Fibroblast of lung (primary cell): ENCODE measurements around the gene PCNT. TPM values are rescaled to one million over a fixed set of nuclear protein-coding genes. Genes with fewer than 3 reads are reported as not detected.

Source experiments
- DNase-seq, 2 donors: peaks; one replicate each; pipeline versions ENCODE4 v3.0.0 to v3.0.0-alpha.2; 2010; ENCODE audit warnings: low read depth in 2 of 2
- H2AFZ ChIP-seq: 2 replicates; pipeline ENCODE4 v1.5.1; 2012; ENCODE audit warnings: low read length, control low read depth, inconsistent platforms
- H3K27ac ChIP-seq: 2 replicates; pipeline ENCODE4 v1.5.1; 2011; ENCODE audit warnings: low read length, control low read depth; ENCODE audit not compliant: insufficient read depth
- H3K27me3 ChIP-seq: 2 replicates; pipeline ENCODE4 v1.5.1; 2011; ENCODE audit warnings: mild to moderate bottlenecking, low read length; ENCODE audit not compliant: control insufficient read depth, insufficient read depth
- H3K36me3 ChIP-seq: 2 replicates; pipeline ENCODE4 v1.5.1; 2011; ENCODE audit warnings: low read length; ENCODE audit not compliant: control insufficient read depth, insufficient read depth
- H3K4me1 ChIP-seq: 2 replicates; pipeline ENCODE4 v1.5.1; 2011; ENCODE audit warnings: low read length; ENCODE audit not compliant: control insufficient read depth, insufficient read depth; ENCODE audit errors: extremely low read depth
- H3K4me2 ChIP-seq: 2 replicates; pipeline ENCODE4 v1.5.1; 2011; ENCODE audit warnings: low read length, control low read depth; ENCODE audit not compliant: insufficient read depth; ENCODE audit errors: extremely low read depth
- H3K4me3 ChIP-seq, 4 experiments: fragments of 200-600 bp in 1 of 4; sonication (generic) in 1 of 4; replicated peaks in 1 of 4; 2 replicates each; pipeline ENCODE4 v1.5.1; 2011 to 2016; ENCODE audit warnings: low read length in 4 of 4, low read depth in 3 of 4, mild to moderate bottlenecking in 3 of 4, control low read depth in 2 of 4, inconsistent platforms in 1 of 4, mixed read lengths in 1 of 4; ENCODE audit not compliant: insufficient read depth in 1 of 4; ENCODE audit errors: control extremely low read depth in 1 of 4
- H3K79me2 ChIP-seq: 2 replicates; pipeline ENCODE4 v1.5.1; 2012; ENCODE audit warnings: mild to moderate bottlenecking, low read length, inconsistent platforms; ENCODE audit not compliant: control insufficient read depth, insufficient read depth
- H3K9ac ChIP-seq: 2 replicates; pipeline ENCODE4 v1.5.1; 2011; ENCODE audit warnings: mild to moderate bottlenecking, low read length, control low read depth; ENCODE audit not compliant: insufficient read depth
- H3K9me3 ChIP-seq: 2 replicates; pipeline ENCODE4 v1.5.1; 2012; ENCODE audit warnings: low read depth, low read length; ENCODE audit not compliant: control insufficient read depth, insufficient read depth
- H4K20me1 ChIP-seq: 2 replicates; pipeline ENCODE4 v1.5.1; 2011; ENCODE audit warnings: low read length; ENCODE audit not compliant: control insufficient read depth, insufficient read depth; ENCODE audit errors: extremely low read depth
- EZH2 ChIP-seq: IDR thresholded peaks from 2 replicates; pipeline ENCODE4 v1.5.1; 2012; ENCODE audit warnings: low read length, control low read depth, mild to moderate bottlenecking; ENCODE audit errors: missing control alignments
- polyA plus RNA-seq, 2 donors: library from polyadenylated mRNA; depleted of rRNA in 1 of 2; stranded (reverse) in 1 of 2; unstranded in 1 of 2; fragments of >200 nt; gene quantifications; 2 replicates each; pipeline ENCODE4 v1.2.1, GENCODE V29; 2011 to 2012; ENCODE audit warnings: missing spikeins in 1 of 2
- total RNA-seq: library from RNA; depleted of rRNA; stranded (reverse); fragments of >200 nt; gene quantifications from 2 replicates; pipeline ENCODE4 v1.2.1, GENCODE V29; 2014
- TF ChIP-seq, protein P1 (sequence below), 2 donors: IDR thresholded peaks in 1 of 2; conservative IDR thresholded peaks in 1 of 2; 1 replicate in 1 of 2; 2 replicates in 1 of 2; pipeline ENCODE4 v1.5.1; 2011 to 2012; ENCODE audit warnings: low read length in 2 of 2, control low read depth in 1 of 2, inconsistent platforms in 1 of 2, low read depth in 1 of 2, mild to moderate bottlenecking in 1 of 2

Gene PCNT
- total and polyA plus RNA-seq, 2 donors (not counting 1 experiment from before 2014, with no cell fraction given): 7.4 to 26.1 TPM

DNA sequence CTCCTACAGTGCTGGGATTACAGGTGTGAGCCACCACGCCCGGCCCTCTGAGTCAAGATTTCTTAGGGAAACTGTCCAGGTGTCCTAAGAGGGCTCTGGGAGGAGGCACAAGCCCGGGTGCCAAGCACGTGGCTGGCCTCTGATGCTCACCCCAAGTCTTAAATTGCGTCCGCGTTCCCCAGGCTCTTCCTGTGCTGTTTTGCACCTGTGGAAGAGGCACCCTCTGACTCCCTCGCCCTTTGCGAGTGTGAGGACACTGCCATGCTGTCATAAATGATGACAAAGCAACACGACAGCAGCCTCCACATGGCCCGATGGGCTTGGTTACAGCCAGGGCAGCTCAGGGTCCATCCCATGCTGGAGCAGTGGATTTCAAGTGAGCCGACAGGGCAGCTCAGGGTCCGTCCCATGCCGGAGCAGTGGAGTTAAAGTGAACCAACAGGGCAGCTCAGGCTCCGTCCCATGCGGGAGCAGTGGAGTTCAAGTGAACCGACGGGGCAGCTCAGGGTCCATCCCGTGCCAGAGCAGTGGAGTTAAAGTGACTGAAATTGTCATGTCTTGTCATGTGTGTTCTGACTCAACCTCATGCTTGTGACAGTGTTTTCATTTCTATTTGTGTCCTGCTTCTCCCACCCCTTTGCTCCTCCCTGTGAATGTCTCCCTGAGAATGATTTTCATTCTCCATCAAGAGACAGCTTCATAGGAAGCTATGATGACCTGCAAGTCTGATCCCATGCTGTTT lies 33.9 kb downstream of the PCNT start:
- no peak for TF ChIP-seq EZH2
- TF ChIP-seq, protein P1, sequence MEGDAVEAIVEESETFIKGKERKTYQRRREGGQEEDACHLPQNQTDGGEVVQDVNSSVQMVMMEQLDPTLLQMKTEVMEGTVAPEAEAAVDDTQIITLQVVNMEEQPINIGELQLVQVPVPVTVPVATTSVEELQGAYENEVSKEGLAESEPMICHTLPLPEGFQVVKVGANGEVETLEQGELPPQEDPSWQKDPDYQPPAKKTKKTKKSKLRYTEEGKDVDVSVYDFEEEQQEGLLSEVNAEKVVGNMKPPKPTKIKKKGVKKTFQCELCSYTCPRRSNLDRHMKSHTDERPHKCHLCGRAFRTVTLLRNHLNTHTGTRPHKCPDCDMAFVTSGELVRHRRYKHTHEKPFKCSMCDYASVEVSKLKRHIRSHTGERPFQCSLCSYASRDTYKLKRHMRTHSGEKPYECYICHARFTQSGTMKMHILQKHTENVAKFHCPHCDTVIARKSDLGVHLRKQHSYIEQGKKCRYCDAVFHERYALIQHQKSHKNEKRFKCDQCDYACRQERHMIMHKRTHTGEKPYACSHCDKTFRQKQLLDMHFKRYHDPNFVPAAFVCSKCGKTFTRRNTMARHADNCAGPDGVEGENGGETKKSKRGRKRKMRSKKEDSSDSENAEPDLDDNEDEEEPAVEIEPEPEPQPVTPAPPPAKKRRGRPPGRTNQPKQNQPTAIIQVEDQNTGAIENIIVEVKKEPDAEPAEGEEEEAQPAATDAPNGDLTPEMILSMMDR (conservative IDR thresholded peaks at IDR 0.05 in 1 of 2, IDR thresholded peaks at IDR 0.05 in 1 of 2; ENCODE audit: low read depth in 1 of 2, low read length in 2 of 2): no peak
- H3K36me3 ChIP-seq: peaks cover 17% of the 10 kb centered on the region
- no peaks in the 10 kb centered on the region for H4K20me1 ChIP-seq
- H3K27ac ChIP-seq: no peak overlapping the region
- no peak overlapping the region for H2AFZ ChIP-seq
- H3K4me3 ChIP-seq: no peak overlapping the region
- H3K9ac ChIP-seq: no peak overlapping the region
- H3K79me2 ChIP-seq: no peaks in the 10 kb centered on the region
- no peak for DNase-seq
- H3K27me3 ChIP-seq: no peaks in the 10 kb centered on the region
- no peaks in the 10 kb centered on the region for H3K4me1 ChIP-seq
- no peak overlapping the region for H3K4me2 ChIP-seq
- no peaks in the 10 kb centered on the region for H3K9me3 ChIP-seq

DNA sequence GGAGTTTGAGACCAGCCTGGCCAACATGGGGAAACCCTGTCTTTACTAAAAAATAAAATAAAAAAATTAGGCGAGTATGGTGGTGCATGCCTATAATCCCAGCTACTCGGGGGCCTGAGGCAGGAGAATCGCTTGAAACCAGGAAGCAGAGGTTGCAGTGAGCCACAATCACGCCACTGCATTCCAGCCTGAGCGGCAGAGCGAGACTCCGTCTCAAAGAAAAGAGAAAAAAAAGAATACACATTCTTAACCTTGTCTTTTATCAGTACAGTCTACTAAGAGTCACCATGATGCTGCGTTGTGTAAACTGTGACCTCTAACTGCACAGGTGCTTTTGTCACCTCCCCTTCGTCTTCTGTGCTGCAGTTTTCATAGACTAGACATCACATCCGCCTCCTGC lies 37.2 kb downstream of the PCNT start:
- Histone ChIP-seq H3K27me3 (no peaks in the 10 kb centered on the region), H2AFZ (no peak overlapping the region), H3K4me1 (no peaks in the 10 kb centered on the region), H3K4me3 (no peak overlapping the region), H3K79me2 (no peaks in the 10 kb centered on the region), H3K27ac (no peak overlapping the region), H3K4me2 (no peak overlapping the region), H4K20me1 (no peaks in the 10 kb centered on the region), H3K9me3 (no peaks in the 10 kb centered on the region), H3K36me3 (peaks cover 21% of the 10 kb centered on the region), H3K9ac (no peak overlapping the region)
- DNase-seq: no peak
- TF ChIP-seq, protein P1 (conservative IDR thresholded peaks at IDR 0.05 in 1 of 2, IDR thresholded peaks at IDR 0.05 in 1 of 2; ENCODE audit: low read depth in 1 of 2, low read length in 2 of 2): no peak
- TF ChIP-seq EZH2: no peak

DNA sequence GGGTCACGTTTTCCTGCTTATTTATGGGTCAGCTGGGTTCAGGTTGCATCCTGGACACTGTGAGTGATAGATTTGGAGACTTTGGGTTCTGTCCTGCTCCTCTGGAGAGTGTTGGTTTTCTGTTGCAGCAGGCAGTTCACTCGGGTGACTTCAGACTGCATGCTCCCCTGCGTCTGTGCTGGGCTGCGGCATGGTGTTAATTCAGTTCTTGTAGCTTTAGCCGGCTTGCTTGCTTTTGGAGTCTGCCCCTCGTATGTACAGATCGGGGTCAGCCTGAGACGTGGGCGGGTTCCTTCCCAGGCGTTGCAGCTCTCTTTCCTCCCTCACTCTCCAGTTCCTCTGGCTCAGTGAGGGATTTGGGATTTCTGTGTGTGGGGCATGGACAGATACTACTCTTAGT lies 38.0 kb downstream of the PCNT start:
- Histone ChIP-seq H2AFZ (no peak overlapping the region), H3K4me1 (no peaks in the 10 kb centered on the region), H3K4me2 (no peak overlapping the region), H4K20me1 (no peaks in the 10 kb centered on the region), H3K9ac (no peak overlapping the region), H3K9me3 (no peaks in the 10 kb centered on the region), H3K4me3 (no peak overlapping the region), H3K27ac (no peak overlapping the region), H3K27me3 (no peaks in the 10 kb centered on the region), H3K79me2 (no peaks in the 10 kb centered on the region), H3K36me3 (peaks cover 21% of the 10 kb centered on the region)
- TF ChIP-seq, protein P1 (conservative IDR thresholded peaks at IDR 0.05 in 1 of 2, IDR thresholded peaks at IDR 0.05 in 1 of 2; ENCODE audit: low read depth in 1 of 2, low read length in 2 of 2): no peak
- TF ChIP-seq EZH2: no peak
- no peak for DNase-seq
